Heart left ventricle (tissue), 16 donors: Measurements from ENCODE around the gene NCAPH2. TPM values are rescaled to one million over a fixed set of nuclear protein-coding genes. Genes with fewer than 3 reads are reported as not detected.

Experiments
- ATAC-seq, 4 donors: fragments of 200-7000 bp; cut with Tn5 transposase; one replicate each; pipeline ENCODE4 v1.9.1; 2020 to 2022; ENCODE audit warnings: moderate library complexity in 4 of 4, mild to moderate bottlenecking in 3 of 4, moderate number of reproducible peaks in 1 of 4
- DNase-seq, 5 donors: peaks; one replicate each; pipeline ENCODE4 v3.0.0-alpha.2; 2020
- H3K27ac ChIP-seq, 12 donors: fragments of 200-600 bp; sonication (generic) in 4 of 12; one replicate each; pipeline versions ENCODE4 v1.5.0 to v1.8.0; 2016 to 2022; ENCODE audit warnings: mild to moderate bottlenecking in 2 of 12
- H3K27me3 ChIP-seq, 9 donors: fragments of 200-600 bp; sonication (generic) in 2 of 9; one replicate each; pipeline versions ENCODE4 v1.5.1 to v1.8.0; 2016 to 2022; ENCODE audit warnings: mild to moderate bottlenecking in 3 of 9
- H3K36me3 ChIP-seq, 9 donors: fragments of 200-600 bp; sonication (generic) in 2 of 9; one replicate each; pipeline versions ENCODE4 v1.5.0 to v1.8.0; 2018 to 2022; ENCODE audit warnings: mild to moderate bottlenecking in 2 of 9
- H3K4me1 ChIP-seq, 12 donors: fragments of 200-600 bp; sonication (generic) in 4 of 12; one replicate each; pipeline versions ENCODE4 v1.5.0 to v1.8.0; 2016 to 2022; ENCODE audit warnings: mild to moderate bottlenecking in 3 of 12
- H3K4me3 ChIP-seq, 12 donors: fragments of 200-600 bp; sonication (generic) in 4 of 12; one replicate each; pipeline versions ENCODE4 v1.5.0 to v1.8.0; 2017 to 2022; ENCODE audit warnings: mild to moderate bottlenecking in 9 of 12, moderate library complexity in 4 of 12
- H3K9me3 ChIP-seq, 12 donors: fragments of 200-600 bp; sonication (generic) in 4 of 12; one replicate each; pipeline versions ENCODE4 v1.5.0 to v1.8.0; 2016 to 2022; ENCODE audit warnings: mild to moderate bottlenecking in 1 of 12
- CTCF ChIP-seq, 12 donors: fragments of 200-600 bp; sonication (generic) in 4 of 12; IDR thresholded peaks; one replicate each; pipeline versions ENCODE4 v1.5.0 to v1.8.0; 2018 to 2022; ENCODE audit warnings: antibody characterized with exemption in 12 of 12, mild to moderate bottlenecking in 5 of 12
- POLR2A ChIP-seq, 2 donors: fragments of 450-650 bp; IDR thresholded peaks; one replicate each; pipeline ENCODE4 v1.6.1; 2017; ENCODE audit warnings: antibody characterized with exemption in 2 of 2, mild to moderate bottlenecking in 2 of 2, moderate library complexity in 2 of 2
- WGBS, 4 donors: extraction: QIAGEN DNeasy Blood & Tissue Kit in 2 of 4; methylation state at CpG; one replicate each; pipeline versions ENCODE4 v1.1.5 to v1.1.7; 2013 to 2018; 5-methylcytosine and 5-hydroxymethylcytosine counted together
- intact Hi-C, 10 donors: fragments of 100-400 bp; cut with DNase I; formaldehyde crosslinking; loops; one replicate each; pipeline versions ENCODE4 v1.11.1 to v1.14.2; 2022
- polyA plus RNA-seq, 2 donors: library from polyadenylated mRNA; stranded (reverse); fragments of 200-250 nt; gene quantifications; one replicate each; pipeline ENCODE4 v1.2.3, GENCODE V29; 2013
- total RNA-seq, 9 donors: library from RNA; depleted of rRNA in 2 of 9; stranded (reverse); fragments of >200 nt in 2 of 9; fragmentation: NEBNext Ultra II Directional in 3 of 9; extraction: Animal tissue kit (Norgen Biotek cat#: 25700) in 3 of 9; gene quantifications; one replicate each; pipeline versions ENCODE4 v1.1.0 to v1.2.4, GENCODE V29; 2016 to 2023
- donor health status: ischemic (EF 13 %, LVEDD 7.1; RV severe dilation, severe dysfunction).
- donor health status: healthy with polysubstance abuse.
- donor health status: DM: no; HTN: yes; CAD: no.
- donor health status: DM: no; HTN: no; CAD: no.
- donor health status: ischemic (EF 25% LVEDD 6.9; RV normal size, moderate dysfunction).
- donor health status: ischemic (EF 25% LVEDD 5.7; RV mildly dilated, moderate dysfunction).
- donor health status: healthy.
- donor health status: DM: yes; HTN: yes; CAD: no.
- donor health status: ischemic (EF 35%, LVEDD 5.7; RV mildly dilated, moderate dysfunction).
- donor health status: nonischemic (EF 11% LVEDD 7.7; RV severe dilation, severe dysfunction).
- donor health status: DM: yes; HTN: yes; CAD: no.
- donor health status: PGD.
- donor health status: ischemic (EF 29% LVEDD 5.4; RV normal size, mild dysfunction).
- donor health status: nonischemic (EF 23%, LVEDD 6.1; RV moderate dilation, normal function).

The NCAPH2 gene
- total and polyA plus RNA-seq, 11 donors = 24.7 to 43.3 (median 28.1) TPM

GRCh38 chr22:50530877-50531545 lies 23.0 kb downstream of the NCAPH2 start:
- H3K4me3 ChIP-seq = peak overlapping the region; percentile 48 to 89 (median 72)

GRCh38 chr22:50531546-50531961 lies 23.5 kb downstream of the NCAPH2 start:
- Histone ChIP-seq H3K27me3 (peaks cover 0 to 61% (median 6%) of the 10 kb centered on the region in 9 donors), H3K27ac (peak overlapping the region; percentile 78 to 98 (median 94)), H3K4me3 (peak overlapping the region; percentile 45 to 89 (median 72)), H3K36me3 (peaks cover 0 to 17% (median 0%) of the 10 kb centered on the region in 9 donors), H3K9me3 (no peaks in the 10 kb centered on the region), H3K4me1 (peaks cover 0 to 72% (median 26%) of the 10 kb centered on the region in 12 donors)
- DNase-seq (peak in 4 of 5 donors; percentile 66 to 86 (median 74)), ATAC-seq (peak in 3 of 4 donors; percentile 6 to 29 (median 14))
- TF ChIP-seq POLR2A (IDR thresholded peaks at IDR 0.05) = no peak
- no peak for TF ChIP-seq CTCF (IDR thresholded peaks at IDR 0.05)
- intact Hi-C loops = no loop called here
- WGBS, 4 donors = 0 to 2% (median 1%) methylated on average over 16 to 44 of the region's 44 CpGs

More at GRCh38 chr22:50530877-50531545, 23.0 kb downstream of the NCAPH2 start:
- DNase-seq (peak; percentile 84 to 94 (median 90)), ATAC-seq (peak; percentile 35 to 58 (median 50))
- H3K36me3 ChIP-seq = peaks cover 0 to 17% (median 0%) of the 10 kb centered on the region in 9 donors
- 3 to 6% (median 4%) methylated on average over 30 to 53 of the region's 53 CpGs for WGBS, 4 donors
- intact Hi-C loops = no loop called here
- peaks cover 0 to 72% (median 31%) of the 10 kb centered on the region in 12 donors for H3K4me1 ChIP-seq
- peaks cover 0 to 61% (median 6%) of the 10 kb centered on the region in 9 donors for H3K27me3 ChIP-seq
- peak overlapping the region; percentile 78 to 98 (median 94) for H3K27ac ChIP-seq
- TF ChIP-seq POLR2A (IDR thresholded peaks at IDR 0.05) = peak in 1 of 2 donors; percentile 55
- TF ChIP-seq CTCF (IDR thresholded peaks at IDR 0.05) = no peak
- H3K9me3 ChIP-seq = no peaks in the 10 kb centered on the region

GRCh38 chr22:50531962-50532674 lies 24.1 kb downstream of the NCAPH2 start:
- Histone ChIP-seq H3K9me3 (no peaks in the 10 kb centered on the region), H3K36me3 (peaks cover 0 to 17% (median 0%) of the 10 kb centered on the region in 9 donors), H3K27ac (peak overlapping the region; percentile 78 to 98 (median 94)), H3K4me3 (peak overlapping the region; percentile 45 to 89 (median 72)), H3K4me1 (peaks cover 0 to 72% (median 22%) of the 10 kb centered on the region in 12 donors), H3K27me3 (peaks cover 0 to 61% (median 6%) of the 10 kb centered on the region in 9 donors)
- WGBS, 4 donors = 2 to 9% (median 6%) methylated on average over 21 to 56 of the region's 56 CpGs
- TF ChIP-seq POLR2A (IDR thresholded peaks at IDR 0.05) (peak in 1 of 2 donors; percentile 35), CTCF (IDR thresholded peaks at IDR 0.05) (no peak)
- DNase-seq (peak; percentile 87 to 90 (median 89)), ATAC-seq (peak; percentile 57 to 75 (median 66))
- intact Hi-C loops = no loop called here
